UCSD-AML1 (cell line): ENCODE measurements around the gene PDZD2.
A peak's percentile ranks its signal among the peaks of the same experiment; 100 is the strongest.
"Not testable (repeated sequence)": the region's sequence is repeated elsewhere in the genome, so short reads cannot be mapped to it uniquely, and the experiment has no call there.

Experiments
- DNase-seq: peaks from one replicate; lab custom pipeline; 2025; ENCODE audit not compliant: unreplicated experiment; lab: John Stamatoyannopoulos, UW

PDZD2 gene

DNA sequence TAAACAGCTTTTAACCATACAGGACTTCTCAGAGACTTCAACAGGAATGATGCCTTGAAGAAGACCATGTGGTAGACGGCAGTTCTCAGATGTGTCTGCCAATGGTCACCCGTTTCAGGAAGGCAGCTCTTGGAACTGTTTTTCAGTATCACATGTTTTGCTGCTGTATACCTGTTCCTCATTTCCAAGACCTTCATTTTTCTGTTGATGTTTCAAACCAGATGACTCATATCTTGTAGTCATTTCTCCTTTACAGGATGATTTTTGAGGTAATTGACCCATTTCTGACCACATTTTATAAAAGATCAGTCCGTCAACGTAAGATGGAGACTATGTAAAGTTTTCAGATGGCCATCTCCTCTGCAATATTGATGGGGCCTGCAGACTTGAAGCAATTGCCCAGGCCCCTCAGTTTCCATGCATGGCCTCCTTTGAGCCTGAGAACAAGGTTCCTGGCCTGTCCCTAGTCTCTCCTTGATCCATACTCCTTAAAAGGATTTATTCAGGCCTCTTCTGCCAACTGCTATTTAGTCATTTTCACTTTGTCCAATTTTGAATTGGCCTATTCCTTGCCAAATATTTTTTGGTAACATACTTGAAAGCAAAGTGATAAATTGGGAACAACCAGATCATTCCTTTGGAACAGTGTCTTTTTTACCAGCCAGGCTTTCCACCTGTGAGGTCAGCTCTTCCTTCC lies 128.6 kb downstream of the PDZD2 start:
- DNase-seq: no peak

DNA sequence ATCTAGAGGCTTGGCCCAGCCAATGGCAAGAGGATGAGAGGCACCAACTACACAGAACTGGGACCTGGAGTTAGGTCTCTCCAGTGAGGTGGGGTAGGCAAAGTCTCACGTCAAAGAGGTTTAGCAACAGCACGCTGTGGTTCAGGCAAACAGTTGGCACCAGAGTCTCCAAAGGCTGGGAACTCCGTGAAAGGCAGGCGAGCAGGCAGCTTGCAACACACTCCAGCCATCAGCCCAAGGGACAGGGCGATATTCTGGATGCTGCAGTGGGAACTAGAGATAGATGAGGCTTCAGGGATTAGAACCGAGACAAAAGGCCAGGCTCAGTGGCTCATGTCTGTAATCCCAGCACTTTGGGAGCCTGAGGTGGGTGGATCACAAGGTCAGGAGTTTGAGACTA lies 129.1 kb downstream of the PDZD2 start:
- no peak for DNase-seq

DNA sequence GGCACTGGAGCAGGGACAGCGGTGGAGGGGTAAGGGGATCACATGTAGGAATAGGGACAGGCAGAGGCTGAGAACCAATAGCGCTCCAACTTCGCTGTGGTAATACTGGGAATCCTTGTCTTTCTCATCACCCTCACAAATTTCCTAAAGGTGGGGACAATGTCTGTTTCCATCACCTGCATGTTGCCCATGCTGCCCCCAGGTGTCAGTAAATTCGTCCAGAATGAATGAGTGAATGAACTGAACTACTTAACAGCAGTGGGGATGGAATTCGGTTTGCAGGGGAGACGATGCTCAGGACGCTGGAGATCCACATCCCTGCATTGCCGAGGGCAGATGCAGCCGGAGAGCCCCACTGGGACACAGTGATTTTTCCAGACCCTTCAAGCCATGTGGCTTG lies 129.9 kb downstream of the PDZD2 start:
- DNase-seq: no peak

DNA sequence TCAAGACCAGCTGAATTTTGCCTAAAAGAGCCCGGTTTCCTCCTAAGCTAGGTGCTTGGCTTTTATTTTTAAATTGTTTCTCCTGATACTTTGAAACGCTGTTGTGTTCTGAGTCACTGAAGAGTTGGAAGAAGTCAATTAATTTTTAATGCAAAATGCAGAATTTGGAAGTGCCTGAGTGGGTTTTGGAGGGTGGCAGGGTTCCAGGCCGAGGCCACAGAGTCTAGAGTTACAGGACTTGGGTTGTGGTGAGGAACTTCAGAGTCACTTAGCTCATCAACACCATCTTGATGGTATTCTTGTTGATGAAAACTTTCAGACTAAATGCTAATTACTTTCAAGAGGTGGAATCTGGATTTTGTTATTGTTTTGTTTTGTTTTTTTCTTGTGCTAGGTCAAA lies 130.6 kb downstream of the PDZD2 start:
- no peak for DNase-seq

DNA sequence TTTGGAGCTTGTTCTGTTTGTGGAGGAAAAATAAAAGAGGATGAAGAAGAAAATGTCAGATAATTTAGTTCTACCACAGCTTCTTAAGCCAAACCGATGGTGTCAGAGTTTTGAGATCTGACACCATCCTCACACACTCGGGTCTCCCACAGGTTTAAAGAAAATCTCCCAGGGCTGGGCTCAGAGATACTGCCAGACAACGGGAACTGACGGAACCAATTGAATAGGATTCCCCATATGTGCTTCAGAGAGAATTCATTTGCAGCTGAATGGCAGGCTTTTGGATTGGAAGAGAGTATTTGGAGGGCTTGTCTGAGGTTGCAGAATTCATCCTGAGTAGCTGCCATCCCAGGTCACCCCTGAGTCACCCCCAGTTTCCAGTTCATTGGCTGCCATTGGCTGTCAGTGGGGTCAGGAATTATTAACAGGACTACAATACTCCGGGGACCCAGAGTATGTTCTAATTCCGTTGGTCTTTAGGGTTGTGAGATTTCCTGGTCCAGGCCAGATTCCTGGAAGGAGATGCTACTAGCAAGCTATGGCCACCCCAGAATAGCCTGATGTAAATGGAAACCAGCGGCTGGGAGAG lies 131.3 kb downstream of the PDZD2 start:
- no peak for DNase-seq

DNA sequence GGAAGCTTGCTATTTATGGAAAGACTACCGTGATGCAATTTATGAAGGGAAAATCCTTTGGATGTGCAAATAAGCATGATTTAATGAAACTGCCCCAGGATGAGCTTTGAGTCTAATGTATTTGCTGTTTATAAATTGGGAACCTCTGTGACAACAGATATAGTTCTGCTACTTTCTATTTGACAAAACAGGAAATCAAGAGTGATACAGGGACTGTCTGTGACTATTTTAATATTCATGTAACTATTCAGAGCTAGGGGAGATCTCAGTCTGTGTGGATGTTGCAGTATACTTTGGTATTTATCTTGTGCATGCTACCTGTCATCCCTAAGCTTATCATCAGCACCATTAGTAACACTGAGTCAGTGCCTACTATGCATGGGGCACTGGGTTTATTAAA lies 132.1 kb downstream of the PDZD2 start:
- DNase-seq: no peak

DNA sequence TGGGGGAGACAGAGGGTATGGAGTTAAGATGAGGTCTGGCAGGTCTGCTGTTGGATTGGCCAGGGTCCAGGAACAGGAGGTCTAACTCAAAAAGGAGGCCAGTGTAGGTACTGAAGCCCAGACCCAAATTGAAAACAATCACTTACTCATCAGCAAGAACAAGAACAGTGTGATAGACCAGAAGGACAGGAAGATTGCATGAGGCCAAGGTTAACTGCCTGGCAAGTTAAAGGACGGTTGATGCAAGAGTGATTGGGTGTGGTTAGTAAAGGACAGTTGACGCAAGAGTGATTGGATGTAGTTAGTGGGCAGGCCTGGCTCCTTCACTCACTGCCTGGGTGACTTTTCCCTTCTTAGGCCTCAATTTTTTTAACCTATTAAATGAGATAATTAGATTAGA lies 132.6 kb downstream of the PDZD2 start:
- DNase-seq: no peak

DNA sequence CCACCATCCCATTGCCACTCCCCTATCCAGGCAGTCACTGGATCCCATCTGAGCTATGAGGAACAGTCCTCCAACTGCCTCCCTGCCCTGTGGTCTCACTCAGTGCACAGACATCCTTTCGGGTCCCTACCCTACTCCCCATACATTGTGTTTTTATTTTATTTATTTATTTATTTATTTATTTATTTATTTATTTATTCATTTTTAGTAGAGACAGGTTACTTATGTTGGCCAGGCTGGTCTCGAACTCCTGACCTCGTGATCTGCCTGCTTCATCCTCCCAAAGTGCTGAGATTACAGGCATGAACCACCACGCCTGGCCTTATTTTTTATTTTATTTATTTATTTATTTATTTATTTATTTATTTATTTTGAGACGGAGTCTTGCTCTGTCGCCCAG lies 137.4 kb downstream of the PDZD2 start:
- DNase-seq: not testable (repeated sequence)

DNA sequence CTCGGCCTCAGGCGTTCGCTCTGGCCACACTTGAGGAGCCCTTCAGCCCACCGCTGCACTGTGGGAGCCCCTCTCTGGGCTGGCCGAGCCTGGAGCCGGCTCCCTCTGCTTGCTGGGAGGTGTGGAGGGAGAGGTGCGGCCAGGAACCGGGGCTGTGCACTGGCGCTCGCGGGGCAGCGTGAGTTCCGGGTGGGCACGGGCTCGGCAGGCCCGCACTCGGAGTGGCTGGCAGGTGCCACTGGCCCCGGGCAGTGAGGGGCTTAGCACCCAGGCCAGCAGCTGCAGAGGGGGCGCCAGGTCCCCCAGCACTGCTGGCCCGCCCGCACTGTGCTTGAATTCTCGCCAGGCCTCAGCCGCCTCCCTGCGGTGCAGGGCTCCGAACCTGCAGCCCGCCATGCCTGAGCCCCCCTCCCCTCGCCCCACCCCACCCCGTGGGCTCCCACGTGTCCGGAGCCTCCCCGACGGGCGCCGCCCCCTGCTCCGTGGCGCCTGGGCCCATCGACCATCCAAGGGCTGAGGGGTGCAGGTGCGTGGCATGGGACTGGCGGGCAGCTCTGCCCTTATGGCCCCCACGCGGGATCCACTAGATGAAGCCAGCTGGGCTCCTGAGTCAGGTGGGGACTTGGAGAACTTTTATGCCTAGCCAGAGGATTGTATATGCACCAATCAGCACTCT lies 138.2 kb downstream of the PDZD2 start:
- DNase-seq: no peak

DNA sequence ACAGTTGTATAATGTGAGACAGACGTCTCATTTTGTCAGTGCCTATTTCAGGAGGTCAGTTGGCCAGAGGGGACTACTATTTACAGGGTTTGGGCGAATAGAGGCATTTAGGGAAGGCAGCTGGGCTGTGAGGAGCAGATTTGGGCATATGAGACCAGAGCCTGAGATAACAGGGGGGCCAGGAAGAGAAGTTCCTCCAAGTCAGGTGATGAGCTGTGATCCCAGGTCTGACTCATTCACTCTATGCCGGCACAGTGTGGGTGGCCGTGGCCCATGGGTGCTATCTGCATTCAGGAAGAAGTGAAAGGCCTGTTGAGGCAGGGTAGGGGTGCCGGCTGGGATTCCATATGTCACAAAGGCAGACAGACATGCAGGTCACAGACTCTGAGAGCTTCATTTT lies 142.8 kb downstream of the PDZD2 start:
- no peak for DNase-seq

DNA sequence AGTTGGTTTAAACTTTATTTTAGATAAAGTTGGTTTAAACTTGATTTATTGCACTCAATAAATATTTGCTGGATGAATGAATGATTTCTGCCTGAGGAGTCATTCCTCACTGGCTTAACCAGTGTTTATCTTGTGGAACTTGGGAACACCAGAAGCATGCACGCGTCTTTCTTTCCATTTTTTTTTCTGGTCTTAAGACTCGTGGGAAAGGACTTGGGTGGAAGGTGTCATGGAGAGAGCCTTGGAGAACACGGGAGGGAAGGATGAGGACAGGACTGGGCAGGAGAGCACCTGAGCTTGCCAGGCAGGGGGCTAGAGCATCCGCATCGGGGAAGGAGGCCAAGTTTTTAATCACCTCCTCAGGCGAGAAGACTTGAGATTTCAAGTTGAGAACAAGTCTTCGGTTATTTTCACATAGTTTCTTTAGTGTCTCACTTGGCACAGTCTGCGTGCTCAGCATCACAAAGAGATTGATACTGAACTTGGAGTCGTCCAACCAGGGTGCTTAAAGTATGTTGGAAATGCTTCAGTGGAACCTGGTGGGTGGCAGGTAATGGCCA lies 144.2 kb downstream of the PDZD2 start:
- no peak for DNase-seq

DNA sequence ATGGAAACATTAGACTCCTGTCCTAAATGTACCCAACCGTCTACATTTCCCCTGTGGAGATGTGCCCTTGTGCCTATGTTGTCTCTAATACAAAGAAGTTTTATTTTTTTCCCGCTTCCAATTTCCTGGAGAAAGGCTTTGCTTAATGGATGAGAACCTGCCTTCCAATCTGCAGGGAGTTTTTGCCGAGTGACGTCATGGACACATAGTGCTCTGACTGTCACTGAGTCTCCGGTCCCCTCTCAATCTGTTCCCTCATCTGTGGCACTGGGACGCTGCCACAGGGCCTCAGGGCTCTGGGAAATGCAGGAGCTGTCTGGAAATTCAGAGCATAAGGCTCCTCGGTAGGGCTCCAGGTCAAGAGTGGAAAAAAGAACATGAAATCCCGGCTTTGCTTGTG lies 144.8 kb downstream of the PDZD2 start:
- no peak for DNase-seq

DNA sequence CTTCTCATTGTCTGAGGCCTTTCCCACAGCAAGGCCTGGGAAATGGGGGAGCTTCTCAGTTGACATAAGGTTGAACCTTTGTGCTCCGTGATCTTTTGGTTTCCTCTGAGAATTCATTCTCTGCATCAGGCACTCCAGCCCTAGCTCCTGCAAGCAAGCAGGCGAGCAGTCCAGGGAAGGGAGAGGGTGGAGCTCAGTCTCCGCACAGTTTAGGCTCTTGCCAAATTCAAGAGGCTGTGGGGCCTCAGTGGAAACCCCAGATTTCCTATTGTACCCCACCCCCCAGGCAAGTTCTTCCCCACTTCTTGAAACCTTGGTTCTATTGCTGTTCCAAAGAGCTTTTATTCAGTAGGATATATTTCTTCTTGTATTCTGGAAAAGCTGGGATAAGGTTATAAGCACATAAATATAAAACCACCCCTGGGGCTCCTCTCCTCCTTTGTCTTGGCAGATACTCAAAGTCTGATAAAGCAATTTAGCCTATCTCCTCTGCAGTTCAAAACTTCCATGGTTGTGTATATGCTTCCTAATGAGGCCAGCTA lies 147.2 kb downstream of the PDZD2 start:
- DNase-seq: no peak

DNA sequence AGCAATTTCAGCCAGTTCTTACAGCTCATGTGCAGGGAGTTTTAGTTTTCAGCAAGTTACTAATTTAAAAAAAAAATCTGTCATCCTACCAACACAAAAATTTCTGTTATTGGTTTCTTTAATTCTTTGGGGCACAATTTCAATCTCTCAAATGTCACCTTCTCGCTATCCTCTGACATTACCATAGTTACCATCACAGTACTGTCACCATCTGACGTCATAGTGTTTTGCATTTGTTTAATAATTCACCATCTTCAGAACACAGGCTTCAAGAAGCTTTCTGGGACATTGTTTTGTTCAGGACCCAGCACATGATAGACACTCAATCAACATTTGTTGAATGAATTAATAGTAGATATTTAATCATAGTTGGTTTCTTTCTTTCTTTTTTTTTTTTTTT lies 155.1 kb downstream of the PDZD2 start:
- no peak for DNase-seq

DNA sequence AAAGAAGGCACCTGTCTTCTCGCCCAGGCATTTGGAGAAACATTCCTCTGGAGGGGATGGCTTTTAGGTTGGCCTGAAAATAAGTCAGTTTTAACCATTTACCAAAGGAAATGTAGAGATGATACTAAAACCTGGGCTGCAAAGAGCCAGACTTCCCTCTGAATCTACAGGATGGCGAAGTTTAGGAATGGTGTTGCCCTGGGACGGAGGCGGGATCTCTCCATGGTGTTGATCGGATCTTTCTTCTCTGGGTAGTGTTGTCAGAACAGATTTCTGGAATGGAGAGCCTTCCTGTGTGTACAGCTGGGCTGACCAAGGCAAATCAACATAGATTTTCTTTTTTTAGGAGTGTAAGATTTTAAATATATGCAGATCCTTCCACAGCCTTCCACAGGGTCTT lies 159.2 kb downstream of the PDZD2 start:
- no peak for DNase-seq

DNA sequence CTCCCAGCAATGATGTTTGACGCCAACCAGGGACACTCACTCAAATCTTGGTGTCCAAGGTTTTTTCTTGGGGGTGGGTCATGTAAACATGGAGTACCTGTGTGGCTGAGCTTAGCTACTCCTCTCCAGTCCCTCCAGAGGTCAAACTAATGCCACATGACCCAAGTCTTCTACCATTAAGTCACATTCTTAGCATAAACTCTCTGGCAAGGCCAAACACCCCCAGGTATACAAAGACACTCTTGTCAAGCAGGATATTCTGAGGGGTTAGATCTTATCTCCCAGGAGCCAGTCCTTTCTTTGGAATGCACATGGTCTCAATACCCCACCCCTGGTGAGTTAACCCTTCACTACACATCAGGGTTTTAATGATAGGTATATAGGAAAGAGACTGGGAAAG lies 161.4 kb downstream of the PDZD2 start:
- no peak for DNase-seq

DNA sequence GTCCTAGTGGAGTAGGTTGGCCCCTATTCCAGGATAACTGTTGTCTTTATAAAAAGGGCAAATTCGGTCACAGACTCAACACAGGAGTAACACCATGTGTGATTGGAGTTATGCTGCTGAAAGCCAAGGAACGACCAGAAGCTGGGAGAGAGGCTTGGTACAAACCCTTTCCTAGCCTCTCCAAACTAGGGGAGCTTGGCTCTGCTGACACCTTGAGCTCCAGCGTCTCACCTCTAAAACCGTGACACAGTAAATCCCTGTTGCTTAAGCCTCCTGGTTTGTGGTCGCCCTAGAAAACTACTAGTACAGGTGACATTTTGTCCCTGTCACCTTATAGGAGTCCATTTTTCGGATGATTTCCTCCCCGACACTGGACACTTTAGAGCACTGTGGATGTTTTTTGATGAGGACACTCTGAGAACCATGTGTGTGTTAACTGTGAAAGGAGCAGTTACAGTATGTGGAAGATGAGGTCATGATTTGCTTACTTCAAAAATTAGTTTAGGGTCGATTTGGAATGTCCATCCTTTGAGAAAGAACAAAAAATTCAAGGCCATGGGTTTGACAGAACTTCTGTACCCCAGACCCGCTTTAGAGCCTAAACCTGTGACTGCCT lies 167.0 kb downstream of the PDZD2 start:
- DNase-seq: no peak

DNA sequence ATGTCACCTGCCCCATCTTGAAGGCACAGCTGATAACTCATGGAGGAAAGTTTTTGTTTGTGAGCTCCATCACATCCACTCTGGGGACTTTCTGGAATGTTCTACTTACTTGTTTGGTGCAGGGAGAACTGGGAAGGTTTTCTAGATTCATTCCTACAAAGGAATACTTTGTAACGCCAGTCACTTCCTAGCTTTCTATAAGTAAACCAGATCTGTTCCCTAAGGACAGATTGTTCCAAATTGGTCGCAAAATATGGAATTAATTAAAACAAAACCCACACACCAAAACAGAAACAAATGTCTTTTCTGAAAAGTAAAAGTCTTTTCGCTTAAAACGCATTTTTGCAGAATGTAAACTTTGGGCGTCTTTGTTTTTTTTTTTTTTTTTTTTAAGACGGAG lies 167.6 kb downstream of the PDZD2 start:
- no peak for DNase-seq

DNA sequence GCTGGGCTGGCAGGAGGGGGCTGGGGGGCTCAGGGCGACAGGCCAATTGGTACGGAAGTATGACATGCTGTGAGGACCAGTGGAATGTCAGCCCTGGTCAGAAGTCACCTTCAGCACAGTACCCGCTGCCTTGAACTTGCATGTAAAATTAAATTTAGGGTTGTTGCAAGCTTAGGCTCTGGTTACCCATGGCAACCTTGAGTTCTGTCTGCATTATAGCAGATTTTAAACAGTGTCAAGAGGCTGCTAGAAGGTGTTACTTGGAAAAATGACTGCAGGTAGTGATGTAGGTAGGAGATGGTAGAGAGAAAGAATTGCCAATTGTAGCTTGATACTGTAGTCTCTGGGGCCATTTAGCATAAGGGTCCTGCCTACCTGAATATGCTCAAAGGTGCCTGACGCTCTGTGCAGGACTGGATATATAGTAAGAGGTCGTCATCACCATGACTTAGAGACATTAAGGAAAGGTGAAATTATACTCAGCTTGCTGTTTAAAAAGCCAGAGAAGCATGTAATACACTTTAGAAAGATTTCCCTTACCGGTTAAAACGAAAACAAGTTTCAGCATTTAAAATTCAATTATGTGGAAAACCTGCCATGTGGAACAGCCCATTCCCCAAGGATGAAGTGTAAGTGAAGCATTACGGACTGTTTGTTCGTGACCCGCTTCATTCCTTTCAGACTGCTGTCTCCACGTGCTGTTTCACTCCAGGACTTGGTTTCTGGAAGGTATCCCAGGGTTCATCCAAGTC lies 169.0 kb downstream of the PDZD2 start:
- DNase-seq: no peak

DNA sequence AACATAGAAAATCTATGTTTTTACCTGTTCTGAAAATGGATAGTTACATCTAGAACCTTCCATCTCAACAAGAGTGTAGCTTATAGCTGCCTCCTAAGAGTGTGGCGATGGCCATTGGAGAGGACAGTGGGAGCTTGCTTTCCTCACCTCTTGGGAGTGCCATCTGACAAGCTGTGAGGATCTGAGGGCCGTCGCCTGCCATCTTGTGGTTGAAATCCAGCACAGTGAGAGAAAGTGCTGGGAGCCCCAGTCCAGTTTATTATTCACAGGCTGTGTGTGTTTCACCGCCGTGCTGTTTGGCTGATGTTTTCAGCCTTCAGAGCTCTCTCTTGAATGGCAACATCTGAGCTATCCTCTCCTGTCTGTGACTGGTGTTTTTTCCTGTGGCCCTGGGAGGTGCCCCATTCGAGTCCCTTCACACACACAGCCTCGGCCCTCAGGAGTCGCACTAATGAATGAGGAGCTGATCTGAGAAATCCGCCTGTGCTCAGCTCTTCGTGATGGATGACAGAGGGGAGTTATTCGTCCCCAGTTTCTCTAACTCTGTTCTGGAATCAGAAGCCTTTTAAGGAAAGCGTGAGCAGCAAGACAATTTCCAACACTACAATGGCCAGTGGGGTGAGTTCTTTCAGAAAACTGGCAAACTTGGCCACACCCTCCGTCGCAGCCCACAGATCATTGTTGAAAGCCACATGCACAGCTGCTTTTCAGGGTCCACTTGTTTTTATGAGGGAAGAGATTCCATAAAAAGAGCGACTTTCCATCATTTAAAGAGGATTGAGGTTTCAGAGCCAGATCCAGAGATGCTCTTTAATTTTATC lies 170.3 kb downstream of the PDZD2 start:
- DNase-seq: peak; percentile 48
